Osteocyte (in vitro differentiated cells): ENCODE results near the gene SCFD2. TPM values are rescaled to one million over a fixed set of nuclear protein-coding genes. Genes with fewer than 3 reads are reported as not detected.

Experiments used
- DNase-seq: peaks from one replicate; pipeline ENCODE4 v3.0.0; 2021; ENCODE audit warnings: mixed read lengths; ENCODE audit not compliant: unreplicated experiment; ENCODE audit errors: extremely low spot score
- H3K27ac Mint-ChIP-seq: one replicate; pipeline ENCODE4 v1.8.0; 2021; ENCODE audit warnings: mild to moderate bottlenecking, mixed read lengths; ENCODE audit not compliant: unreplicated experiment
- H3K27me3 Mint-ChIP-seq: one replicate; pipeline ENCODE4 v1.8.0; 2021; ENCODE audit warnings: mixed read lengths; ENCODE audit not compliant: unreplicated experiment
- H3K36me3 Mint-ChIP-seq: one replicate; pipeline ENCODE4 v1.8.0; 2021; ENCODE audit warnings: mixed read lengths; ENCODE audit not compliant: unreplicated experiment
- H3K4me1 Mint-ChIP-seq: one replicate; pipeline ENCODE4 v1.8.0; 2021; ENCODE audit warnings: mixed read lengths; ENCODE audit not compliant: unreplicated experiment
- H3K4me3 Mint-ChIP-seq: one replicate; pipeline ENCODE4 v1.8.0; 2021; ENCODE audit warnings: mild to moderate bottlenecking, moderate library complexity, mixed read lengths; ENCODE audit not compliant: unreplicated experiment
- H3K9me3 Mint-ChIP-seq: one replicate; pipeline ENCODE4 v1.8.0; 2021; ENCODE audit warnings: mixed read lengths; ENCODE audit not compliant: unreplicated experiment
- total RNA-seq: library from RNA; stranded (reverse); gene quantifications from 2 replicates; pipeline ENCODE4 v1.2.1, GENCODE V29; 2021
- TF ChIP-seq, protein P1 (sequence below): fragments of 200-600 bp; sonication (generic); IDR thresholded peaks from 2 replicates; pipeline ENCODE4 v1.5.0; 2021; ENCODE audit warnings: antibody characterized with exemption, mild to moderate bottlenecking, moderate library complexity

SCFD2 gene
- total RNA-seq, 1 donor from 2014 or later, result 14.0 TPM

DNA sequence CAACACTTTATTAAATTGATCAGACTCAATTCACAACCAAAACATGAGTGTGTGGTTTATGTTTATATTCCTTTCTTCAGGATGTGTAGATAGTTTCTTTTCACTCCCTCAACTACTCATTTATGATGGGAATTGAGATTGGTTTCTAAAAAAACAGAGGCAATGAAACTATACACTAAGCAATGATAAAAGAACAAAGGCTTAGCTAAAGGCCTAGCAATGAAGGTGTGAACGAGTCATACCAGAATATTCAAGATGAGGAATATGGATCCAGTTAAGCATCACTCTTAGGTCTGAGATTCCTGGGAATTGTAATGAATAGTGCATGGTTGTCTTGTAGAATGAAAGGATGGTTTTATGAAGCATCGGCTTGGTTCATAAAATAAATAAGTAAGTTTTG lies 521.3 kb downstream of the SCFD2 start:
- TF ChIP-seq, protein P1, sequence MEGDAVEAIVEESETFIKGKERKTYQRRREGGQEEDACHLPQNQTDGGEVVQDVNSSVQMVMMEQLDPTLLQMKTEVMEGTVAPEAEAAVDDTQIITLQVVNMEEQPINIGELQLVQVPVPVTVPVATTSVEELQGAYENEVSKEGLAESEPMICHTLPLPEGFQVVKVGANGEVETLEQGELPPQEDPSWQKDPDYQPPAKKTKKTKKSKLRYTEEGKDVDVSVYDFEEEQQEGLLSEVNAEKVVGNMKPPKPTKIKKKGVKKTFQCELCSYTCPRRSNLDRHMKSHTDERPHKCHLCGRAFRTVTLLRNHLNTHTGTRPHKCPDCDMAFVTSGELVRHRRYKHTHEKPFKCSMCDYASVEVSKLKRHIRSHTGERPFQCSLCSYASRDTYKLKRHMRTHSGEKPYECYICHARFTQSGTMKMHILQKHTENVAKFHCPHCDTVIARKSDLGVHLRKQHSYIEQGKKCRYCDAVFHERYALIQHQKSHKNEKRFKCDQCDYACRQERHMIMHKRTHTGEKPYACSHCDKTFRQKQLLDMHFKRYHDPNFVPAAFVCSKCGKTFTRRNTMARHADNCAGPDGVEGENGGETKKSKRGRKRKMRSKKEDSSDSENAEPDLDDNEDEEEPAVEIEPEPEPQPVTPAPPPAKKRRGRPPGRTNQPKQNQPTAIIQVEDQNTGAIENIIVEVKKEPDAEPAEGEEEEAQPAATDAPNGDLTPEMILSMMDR, result no peak
- no peak overlapping the region for H3K27ac Mint-ChIP-seq
- no peaks in the 10 kb centered on the region for H3K36me3 Mint-ChIP-seq

DNA sequence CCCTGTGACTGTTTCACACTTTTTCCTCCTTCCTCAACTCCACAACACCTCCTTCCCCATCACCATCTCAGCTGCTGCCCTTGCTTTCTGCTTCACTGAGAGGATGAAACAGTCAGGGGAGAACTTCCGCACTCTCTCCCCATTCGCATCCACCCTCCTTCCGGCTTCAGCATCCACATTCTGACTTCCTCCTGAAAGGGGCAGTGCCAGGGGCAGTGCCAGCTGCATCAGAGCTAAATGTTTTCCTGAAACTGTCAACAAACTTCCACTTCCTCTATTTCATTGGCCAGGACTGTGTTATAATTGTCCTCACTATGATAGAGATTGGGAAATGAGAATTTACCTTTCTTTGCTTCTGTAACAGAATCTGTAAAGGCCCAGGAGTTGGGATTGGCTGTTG lies 521.9 kb downstream of the SCFD2 start:
- no peaks in the 10 kb centered on the region for H3K9me3 Mint-ChIP-seq
- TF ChIP-seq, protein P1, result no peak
- no peak overlapping the region for H3K27ac Mint-ChIP-seq
- no peak overlapping the region for H3K4me3 Mint-ChIP-seq
- no peak for DNase-seq
- no peaks in the 10 kb centered on the region for H3K36me3 Mint-ChIP-seq
- H3K4me1 Mint-ChIP-seq, result peaks cover 3% of the 10 kb centered on the region
- H3K27me3 Mint-ChIP-seq, result no peaks in the 10 kb centered on the region

More for the DNA sequence above, 521.3 kb downstream of the SCFD2 start:
- peaks cover 1% of the 10 kb centered on the region for H3K27me3 Mint-ChIP-seq
- no peaks in the 10 kb centered on the region for H3K9me3 Mint-ChIP-seq
- H3K4me1 Mint-ChIP-seq, result no peaks in the 10 kb centered on the region
- DNase-seq, result no peak
- no peak overlapping the region for H3K4me3 Mint-ChIP-seq

DNA sequence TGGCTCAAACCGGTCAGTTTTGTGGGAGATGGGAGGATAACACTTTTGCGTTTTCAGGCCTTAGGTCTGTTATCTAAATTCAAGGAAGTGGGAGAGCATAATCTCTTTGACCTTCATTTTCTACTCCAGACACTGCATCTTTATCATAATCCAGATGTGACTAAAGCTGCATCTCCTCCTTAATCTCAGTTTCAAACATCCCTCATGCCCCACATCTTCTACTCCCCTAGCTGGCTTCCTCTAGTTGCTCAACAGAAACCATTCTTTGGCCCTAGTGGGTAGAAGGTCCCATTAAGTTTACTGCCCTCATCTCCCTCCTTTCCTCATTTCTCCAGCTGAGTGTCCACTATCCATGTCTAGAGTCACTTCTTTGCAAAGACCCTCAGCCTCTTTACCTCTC lies 522.5 kb downstream of the SCFD2 start:
- Mint-ChIP-seq H3K4me3 (no peak overlapping the region), H3K27ac (no peak overlapping the region), H3K27me3 (no peaks in the 10 kb centered on the region), H3K36me3 (no peaks in the 10 kb centered on the region), H3K4me1 (peaks cover 5% of the 10 kb centered on the region), H3K9me3 (no peaks in the 10 kb centered on the region)
- no peak for DNase-seq
- TF ChIP-seq, protein P1, result no peak

DNA sequence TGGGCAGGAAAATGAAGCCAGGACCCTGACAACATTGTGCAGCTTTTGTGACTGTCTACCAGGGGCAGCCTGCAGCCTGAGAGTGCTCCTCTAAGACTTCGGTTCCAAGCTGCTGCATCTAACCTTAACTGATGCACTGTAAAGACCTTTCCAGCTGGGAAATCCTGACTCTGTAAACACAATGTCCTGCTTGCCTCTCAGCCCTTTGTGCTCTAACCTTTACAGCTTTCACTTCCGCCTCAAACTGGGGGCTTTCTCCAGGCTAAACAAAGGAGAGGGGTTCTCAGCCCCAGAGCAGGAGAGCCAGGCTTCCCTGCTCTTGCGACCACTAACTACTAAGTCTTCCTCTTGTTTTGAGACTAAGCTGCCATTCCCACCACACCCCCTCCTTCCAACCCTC lies 523.1 kb downstream of the SCFD2 start:
- H3K27ac Mint-ChIP-seq, result no peak overlapping the region

DNA sequence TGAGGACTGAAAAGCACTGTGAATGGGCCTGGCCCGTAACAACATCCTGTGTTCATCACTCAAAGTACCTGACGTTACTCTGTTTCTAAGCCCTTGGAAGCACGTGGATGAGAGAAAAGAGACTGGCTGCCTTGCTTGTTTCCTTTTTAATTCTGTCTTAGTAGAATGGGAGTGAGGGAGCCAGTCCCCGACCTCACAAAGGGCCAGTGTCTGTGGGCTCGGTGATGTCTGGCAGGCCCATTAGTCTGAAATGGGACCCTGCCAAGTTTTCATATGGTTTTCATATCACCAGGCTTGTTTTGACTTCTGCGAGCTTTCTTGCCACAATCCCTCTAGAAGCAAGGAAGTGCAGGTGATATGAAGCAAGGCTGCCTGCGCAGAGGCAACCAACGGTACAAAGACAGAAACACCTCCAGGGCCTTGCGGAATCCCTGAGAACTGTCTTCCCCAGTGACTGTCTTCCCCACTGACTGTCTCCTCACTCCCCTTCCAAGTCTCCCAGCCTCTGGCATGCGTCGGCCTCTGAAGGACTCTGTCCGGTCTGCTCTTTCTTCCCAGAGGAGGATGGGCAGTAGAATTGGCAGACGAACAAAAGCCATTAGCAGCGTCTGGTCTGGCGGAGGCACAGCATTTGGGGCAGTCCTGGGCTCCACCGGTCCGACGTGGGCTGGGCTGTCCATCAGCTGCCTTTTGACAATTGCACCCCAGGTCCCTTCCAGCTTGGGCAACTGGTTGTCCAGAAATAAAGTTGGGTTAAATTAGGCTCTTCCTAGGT lies 524.0 kb downstream of the SCFD2 start:
- H3K9me3 Mint-ChIP-seq, result no peaks in the 10 kb centered on the region

More for the DNA sequence above, 523.1 kb downstream of the SCFD2 start:
- H3K27me3 Mint-ChIP-seq, result no peaks in the 10 kb centered on the region
- no peaks in the 10 kb centered on the region for H3K9me3 Mint-ChIP-seq
- no peak overlapping the region for H3K4me3 Mint-ChIP-seq
- no peaks in the 10 kb centered on the region for H3K36me3 Mint-ChIP-seq
- H3K4me1 Mint-ChIP-seq, result peaks cover 10% of the 10 kb centered on the region
- DNase-seq, result no peak
- TF ChIP-seq, protein P1, result no peak

More for the DNA sequence above, 524.0 kb downstream of the SCFD2 start:
- TF ChIP-seq, protein P1, result no peak
- H3K36me3 Mint-ChIP-seq, result no peaks in the 10 kb centered on the region
- no peak overlapping the region for H3K27ac Mint-ChIP-seq
- peaks cover 10% of the 10 kb centered on the region for H3K4me1 Mint-ChIP-seq
- no peak for DNase-seq
- H3K27me3 Mint-ChIP-seq, result no peaks in the 10 kb centered on the region
- no peak overlapping the region for H3K4me3 Mint-ChIP-seq
